AG20443 (cell line): ENCODE measurements around the gene SSBP4.
"Not testable (repeated sequence)": the region's sequence is repeated elsewhere in the genome, so short reads cannot be mapped to it uniquely, and the experiment has no call there.

Experiments
- DNase-seq: peaks from one replicate; pipeline ENCODE4 v3.0.0; 2012; ENCODE audit warnings: low spot score, mixed read lengths

The SSBP4 gene

DNA sequence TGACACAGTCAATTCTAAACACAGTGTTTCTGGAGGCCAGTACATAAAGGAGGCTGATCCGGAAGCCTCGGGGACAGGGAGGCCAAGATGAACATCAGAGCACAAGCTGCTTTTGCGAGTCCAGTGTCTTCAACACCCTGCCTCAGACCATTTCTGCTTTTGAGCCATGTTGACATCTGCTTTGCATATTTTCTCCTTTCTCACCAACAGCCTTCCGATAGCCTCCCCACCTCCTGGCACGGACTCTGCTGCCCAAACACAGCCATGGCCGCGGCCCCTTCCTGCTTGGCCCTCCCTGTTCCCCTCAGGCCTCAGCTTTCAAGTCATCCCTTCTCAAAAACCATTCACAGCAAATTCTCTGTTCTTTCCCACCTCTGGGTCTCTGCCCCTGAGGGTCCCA, 25.4 kb upstream of the SSBP4 start:
- no peak for DNase-seq

DNA sequence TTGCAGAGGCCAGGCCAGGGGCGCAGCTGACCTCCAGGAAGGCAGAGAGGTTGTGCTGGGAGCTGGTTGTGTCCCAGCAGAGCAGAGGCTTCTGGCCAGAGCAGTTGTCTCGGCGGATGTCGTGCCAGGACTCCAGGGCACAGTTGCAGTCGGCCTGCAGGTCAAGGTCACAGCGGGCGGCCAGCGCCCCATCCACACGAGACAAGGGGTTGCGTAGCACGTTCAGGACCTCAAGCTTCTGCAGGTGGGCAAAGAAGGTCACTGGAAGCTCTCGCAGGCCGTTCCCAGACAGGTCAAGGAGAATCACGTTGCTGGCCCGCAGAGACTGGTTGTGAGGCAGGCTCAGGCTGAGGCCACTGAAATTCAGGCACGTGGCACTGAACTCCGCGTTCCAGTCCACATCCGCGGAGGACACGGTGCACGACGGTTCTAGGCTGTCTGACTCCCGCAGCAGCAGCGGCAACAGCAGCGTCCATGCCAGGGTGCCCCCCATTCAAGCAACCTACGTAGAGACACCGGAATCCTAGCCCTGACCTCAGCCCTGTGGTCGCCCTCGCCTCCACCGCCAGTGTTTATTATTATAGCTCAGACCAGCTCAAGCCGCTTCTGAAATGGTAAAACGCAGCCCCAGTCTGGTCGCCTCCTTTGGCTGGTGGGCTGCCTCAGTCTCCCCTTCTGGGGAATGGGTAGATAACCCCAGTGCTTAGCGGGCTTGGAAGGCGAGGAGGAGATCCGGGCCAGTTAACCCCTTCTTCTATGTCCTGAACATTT, 22.5 kb upstream of the SSBP4 start:
- DNase-seq, result no peak

DNA sequence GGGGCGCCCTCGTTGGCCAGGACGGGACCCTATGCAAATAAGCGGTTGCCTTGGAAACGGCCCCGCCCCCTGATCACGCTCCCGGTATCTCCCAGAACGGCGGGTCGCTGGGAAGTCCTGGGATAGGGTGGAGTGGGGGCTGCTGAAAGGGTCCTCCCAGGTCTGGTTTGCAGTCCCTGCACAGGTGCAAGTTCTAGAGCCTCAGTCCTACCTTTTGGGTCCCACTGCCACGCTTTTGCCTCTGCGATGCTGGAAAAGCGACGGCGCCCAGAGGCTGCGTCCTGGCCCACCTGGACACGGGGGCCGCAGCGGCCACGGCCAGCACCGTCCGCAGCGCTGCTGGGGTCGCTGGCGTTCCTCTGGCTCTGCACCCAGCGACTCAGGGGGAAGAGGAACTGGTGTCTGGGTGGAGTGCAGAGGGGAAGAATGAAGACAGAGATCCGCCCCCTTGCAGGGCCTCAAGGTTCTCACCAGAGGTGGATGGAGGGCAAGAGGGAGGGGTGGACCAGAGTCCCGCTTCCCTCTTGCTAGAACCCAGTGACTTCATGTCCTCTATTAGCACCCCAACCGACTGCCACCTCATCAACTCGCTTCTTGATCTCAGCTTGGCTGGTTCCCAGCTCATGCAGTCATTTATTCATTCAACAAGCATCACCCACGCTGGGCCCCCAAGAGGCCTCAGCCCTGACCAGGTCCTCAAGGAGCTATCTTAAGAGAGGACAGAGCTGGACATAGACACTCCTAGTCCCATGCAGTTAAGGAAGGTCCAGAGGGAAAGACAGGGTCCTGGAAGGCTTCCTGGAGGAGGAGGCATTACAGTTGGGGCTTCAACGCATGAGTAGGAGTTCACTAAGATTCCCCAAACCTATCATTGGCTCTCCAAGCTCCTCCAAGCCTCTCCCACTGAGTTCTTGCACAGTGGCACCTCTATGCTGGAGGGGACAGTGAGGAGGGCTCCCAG, 21.7 kb upstream of the SSBP4 start, which contains the start of gene LRRC25:
Gene LRRC25, minus strand, starts transcription at position 381 of the 961 bp plus-strand sequence. CDS start 659 bp downstream, outside the sequence.
- DNase-seq, result no peak

DNA sequence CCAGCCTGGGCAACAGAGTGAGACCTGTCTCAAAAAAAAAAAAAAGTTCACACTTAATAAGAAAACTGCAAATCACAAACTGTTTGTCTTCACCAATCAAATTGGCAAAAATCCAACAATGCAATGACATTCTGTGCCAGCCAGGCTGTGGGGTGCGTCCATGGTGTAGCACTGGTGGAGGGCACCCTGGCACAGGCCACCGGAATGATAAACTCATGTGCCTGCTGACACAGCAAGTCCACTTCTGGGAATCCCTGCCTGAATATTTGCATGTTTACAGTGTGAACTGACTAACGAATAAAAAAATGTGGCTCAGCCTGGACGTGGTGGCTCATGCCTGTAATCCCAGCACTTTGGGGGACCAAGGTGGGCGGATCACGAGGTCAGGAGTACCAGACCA, 20.2 kb upstream of the SSBP4 start:
- peak; percentile 65 for DNase-seq

DNA sequence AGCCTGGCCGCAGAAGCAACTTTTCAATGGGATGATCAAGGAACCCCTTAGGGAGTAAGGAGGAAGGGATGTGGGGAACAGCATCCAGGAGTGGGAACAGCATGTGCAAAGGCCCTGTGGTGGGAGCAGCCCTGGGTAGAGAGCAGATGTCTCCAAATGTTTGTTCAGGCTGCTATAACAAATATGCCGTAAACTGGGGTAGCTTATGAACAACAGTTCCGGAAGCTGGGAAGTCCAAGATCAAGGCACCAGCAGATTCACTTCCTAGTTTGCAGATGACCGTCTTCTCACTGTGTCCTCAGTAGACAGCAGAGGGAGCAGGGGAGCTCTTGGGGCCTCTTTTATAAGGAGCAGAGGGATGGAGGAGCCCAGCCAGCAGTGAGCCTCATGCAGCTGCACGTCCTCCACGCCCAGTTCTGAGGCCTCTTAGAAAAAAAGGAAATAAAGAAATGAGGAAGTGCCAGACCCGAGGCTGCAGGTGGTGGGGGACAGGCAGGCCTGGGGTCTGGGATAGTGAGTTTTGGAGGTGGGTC, 17.6 kb upstream of the SSBP4 start:
- peak; percentile 64 for DNase-seq

DNA sequence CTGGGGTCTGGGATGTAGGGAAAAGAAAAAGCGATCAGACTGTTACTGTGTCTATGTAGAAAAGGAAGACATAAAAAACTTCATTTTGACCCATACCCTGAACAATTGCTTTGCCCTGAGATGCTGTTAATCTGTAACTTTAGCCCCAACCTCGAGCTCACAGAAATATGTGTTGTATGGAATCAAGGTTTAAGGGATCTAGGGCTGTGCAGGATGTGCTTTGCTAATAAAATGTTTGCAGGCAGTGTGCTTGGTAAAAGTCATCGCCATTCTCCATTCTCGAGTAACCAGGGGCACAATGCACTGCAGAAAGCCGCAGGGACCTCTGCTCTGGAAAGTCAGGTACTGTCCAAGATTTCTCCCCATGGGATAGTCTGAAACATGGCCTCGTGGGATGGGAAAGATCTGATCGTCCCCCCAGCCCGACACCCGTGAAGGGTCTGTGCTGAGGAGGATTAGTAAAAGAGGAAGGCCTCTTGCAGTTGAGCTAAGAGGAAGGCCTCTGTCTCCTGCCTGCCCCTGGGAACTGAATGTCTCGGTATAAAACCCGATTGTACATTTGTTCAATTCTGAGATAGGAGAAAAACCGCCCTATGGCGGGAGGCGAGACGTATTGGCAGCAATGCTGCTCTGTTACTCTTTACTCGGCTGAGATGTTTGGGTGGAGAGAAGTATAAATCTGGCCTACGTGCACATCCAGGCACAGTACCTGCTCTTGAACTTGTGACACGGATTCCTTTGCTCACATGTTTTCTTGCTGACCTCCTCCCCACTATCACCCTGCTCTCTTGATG, 16.5 kb upstream of the SSBP4 start:
- DNase-seq, result not testable (repeated sequence)

DNA sequence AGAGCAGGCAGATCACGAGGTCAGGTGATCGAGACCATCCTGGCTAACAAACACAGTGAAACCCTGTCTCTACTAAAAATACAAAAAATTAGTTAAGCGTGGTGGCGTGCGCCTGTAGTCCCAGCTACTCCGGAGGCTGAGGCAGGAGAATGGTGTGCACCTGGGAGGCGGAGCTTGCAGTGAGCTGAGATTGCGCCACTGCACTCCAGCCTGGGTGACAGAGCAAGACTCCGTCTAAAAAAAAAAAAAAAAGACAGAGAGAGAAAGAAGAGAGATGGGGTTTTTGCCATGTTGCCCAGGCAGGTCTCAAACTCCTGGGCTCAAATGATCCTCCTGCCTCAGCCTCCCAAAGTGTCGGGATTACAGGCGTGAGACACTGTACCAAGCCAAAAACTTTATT, 13.4 kb upstream of the SSBP4 start:
- not testable (repeated sequence) for DNase-seq

DNA sequence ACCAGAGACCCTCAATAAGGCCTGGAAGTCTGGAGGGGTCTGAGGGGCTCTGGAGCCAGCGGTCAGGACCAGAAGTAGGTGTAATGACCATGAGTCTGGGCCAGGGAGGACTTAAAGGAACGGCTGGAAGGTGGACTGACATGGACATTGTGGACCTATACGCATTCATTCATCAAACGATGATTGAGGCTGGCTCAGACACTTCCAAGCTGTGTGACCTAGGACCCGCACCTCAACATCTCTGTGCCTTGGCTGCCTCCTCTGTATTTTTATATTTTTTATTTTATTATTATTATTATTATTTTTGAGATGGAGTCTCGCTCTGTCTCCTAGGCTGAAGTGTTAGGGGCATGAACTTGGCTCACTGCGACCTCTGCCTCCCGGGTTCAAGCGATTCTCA, 12.4 kb upstream of the SSBP4 start:
- no peak for DNase-seq

DNA sequence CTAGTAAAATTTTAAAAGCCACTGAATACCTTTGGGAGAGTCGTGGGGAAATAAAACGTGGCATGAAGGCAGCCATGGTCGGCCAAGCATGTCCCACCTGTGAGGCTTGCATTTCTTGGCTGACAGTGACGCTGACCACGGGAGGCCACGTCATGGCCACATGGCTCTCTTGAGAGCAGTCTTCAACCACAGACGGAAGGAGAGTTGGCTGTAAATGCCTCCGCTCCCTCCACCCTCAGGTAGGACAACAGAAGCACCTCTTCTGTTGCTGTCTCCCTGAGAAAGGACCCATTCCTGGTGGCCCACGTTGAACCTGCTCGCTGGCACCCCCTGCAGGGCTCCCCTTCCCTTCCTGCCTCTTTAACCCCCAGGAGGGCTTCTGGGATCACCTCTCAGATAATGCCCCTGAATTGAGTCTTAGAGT, 11.1 kb upstream of the SSBP4 start:
- DNase-seq, result no peak

DNA sequence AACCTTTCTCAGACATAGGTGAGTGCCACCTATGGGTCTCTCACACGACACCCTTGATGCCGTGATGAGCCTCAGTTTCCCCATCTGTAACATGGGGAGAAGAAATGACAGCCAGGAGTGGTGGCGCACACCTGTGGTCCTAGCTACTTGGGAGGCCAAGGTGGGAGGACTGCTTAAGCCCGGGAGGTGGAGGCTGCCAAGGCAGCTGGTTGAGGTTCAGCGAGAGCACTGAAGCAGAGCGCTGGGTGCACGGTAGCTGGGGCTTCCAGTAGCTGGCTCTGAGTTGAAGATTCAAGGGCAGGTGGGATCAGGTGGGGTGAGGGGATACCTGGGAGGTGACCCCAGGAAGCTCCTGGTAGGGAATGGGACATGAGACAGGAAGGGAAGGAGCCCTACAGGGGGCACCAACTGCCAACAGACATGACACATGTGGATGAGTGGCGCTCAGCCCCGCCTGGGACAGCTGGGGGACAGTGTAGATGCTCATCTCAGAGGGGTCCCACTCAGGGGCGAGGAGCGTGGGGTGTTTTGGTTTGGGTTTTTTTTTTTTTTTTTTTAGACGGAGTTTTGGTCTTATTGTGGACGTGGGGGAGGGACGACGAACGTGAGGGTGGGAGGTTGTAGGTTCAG, 6.5 kb upstream of the SSBP4 start:
- no peak for DNase-seq

DNA sequence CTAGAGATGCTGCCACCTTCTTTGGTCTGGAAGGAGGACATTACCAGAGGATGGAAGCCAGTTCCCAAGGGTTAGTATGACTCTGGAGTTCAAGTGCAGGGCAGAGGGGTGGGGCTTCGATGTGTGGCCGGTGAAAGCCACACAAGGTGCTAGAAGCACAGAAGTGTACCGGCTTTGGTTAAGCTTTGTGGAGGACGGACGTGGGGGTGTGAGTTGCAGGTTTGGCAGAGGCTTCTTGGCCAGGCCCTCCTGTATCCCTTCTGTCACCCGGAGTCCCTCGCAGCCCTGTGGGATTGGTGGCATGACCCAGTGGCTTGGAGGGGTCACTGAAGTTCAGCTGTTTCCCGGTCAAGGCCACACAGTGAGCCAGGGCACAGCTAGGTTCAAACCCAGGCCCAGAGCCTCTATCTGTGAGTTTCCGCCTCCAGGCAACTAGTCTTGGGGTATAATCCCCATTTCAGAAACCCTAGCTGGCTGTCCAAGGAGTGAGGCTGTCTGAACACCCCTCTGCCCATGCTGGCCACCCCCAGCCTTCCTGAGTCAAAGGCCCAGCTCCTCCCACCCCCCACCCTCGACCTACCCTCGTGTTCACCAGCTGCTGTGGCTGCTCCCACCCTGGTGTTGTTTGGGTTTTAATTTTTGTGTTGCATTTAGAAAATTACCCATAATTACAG, 4.6 kb upstream of the SSBP4 start:
- DNase-seq, result no peak

DNA sequence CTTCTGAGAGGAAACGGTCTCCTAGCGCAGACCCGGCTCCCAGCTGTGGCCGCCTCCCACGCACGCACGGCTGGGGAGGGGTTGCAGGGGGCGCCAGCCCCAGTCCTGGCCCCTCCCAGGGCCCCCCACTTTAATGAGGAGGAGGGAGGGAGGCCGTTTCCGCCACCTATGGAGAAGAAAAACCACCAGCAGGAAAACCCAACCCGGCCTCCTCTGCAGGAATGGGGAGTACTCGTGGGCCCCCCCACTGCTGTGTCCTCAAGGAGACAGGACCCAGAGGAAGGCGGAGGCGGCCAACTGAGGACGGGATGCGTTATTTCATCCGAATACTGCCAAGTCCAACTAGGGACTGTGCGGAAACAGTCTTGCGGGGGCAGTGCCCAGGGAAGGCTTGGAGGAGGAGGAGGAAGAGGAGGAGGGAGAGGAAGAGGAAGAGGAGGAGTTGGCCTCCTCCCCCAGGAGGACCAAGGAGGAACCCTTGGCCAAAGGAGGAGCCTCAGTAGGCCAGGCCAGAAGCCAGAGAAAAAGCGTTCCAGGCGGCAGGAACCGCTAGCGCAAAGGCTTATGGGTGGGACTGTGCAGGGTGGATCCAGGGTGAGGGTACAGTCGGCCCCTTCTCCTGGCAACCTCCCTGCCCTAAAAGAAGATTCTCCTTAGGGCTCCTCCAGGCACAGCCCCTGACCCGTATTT, 3.9 kb upstream of the SSBP4 start:
- DNase-seq, result peak; percentile 67

DNA sequence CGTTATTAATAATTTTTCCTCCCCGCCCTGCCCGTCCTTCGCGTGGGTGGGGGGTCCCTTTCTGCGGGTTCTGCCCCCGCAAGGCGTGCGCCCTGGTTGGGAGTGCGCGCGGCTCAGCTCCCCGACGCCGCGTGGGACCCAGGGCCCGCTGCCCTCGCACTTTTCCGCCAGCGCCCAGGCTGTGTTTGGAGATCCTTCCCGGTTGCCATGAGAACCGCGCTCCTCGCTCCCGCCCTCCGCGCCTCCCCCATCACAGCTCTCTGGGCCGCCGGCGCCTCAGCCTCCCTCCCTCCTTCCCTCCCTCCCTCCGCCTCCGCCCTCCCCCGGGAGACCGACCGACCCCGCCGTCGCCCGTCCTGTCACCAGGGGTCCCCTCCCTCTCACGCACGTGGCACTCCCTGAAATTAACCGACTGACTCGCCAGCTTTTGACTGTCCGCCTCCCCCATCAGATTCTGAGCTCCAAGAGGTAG, 2.4 kb upstream of the SSBP4 start:
- DNase-seq, result peak; percentile 91

DNA sequence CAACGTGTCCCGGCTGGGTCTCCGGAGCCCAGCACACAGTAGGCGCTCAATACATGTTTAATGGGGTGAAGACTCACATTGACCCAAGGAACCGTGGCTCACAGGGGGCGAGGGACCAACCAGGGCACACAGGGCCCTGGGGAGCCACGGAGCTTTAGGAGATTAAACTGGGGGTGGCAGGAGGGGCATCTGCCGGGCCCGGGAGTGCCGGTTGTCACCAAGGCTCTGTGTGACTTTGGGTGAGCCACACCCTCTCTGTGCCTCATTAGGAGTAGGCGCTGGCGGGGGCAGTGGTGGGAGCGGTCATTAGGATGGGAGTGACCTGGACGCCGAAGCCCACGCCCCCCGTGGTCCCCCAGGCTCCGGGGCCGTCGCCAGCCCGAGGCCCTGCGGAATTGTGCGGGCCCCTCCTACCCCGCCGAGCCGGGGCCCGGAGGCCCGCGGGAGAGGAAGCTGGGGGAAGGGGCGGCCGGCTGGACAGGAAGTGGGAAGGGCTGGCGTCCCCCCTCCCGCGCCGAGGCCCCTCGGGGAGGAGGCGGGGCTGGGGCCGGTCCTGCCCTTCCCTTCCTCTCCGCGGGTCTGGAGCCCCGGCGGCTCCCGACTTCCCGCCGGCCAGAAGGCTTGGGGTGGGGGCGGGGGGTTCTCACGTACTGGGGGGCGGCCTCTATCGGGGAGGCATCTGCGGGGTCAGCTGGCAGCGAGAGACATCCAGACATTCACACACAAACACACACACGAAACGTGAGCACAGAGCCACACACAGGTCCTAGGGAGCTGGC, 1.8 kb upstream of the SSBP4 start:
- DNase-seq, result peak; percentile 74

DNA sequence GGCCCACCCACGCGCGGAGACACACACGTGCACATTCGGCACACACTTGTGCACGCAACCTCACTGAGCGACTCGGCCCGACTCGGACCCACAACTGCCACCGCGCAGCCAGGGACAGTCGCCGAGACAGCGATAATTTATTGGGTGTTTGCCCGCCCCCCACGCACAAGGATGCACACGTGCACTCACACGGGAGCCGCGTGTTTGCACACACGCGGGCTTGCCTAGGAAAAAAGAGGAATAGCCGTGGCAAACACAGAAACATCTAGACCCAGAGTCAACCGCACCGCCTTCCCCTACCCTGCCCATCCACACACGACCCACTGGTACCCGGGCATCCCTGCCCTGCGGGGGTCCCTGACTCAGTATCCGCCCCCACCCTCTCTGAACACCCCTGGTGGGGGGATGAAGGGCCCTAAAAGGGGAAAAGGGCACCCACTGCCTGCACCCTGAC, 1.1 kb upstream of the SSBP4 start:
- no peak for DNase-seq

DNA sequence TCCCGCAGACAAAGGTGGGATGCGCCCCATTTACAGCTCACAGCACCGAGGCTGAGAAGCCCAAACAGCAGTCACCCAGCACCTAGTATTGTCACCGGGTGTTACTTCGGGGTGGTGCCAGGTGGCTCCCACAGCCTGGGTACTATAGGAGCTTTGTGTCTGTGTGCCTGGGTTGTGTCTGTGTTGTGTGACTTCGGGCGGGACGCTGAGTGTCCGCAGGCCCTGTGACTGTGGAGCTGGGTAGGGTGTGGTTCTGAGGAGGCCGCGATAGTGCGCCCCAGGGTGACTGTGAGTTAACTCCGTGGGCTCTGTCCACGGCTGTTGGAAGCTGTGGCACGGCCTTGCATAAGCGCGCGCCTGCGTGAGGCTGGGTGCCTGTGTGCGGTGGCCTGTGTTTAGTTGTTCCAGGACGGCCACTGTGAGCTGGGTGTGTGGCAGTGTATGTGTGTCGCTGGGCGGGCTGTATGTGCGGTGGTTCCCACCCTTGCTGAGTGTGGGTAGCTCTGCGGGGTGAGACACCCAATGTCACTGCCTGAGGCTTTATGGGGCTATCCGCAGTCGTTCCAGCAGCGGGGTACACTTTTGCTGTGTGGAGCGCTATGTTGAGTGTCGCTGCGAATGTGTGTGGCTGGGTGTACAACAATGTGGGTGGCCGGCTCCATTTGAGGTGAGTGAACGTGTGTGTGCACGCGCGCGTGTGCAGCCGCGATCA, 559 bp upstream of the SSBP4 start:
- no peak for DNase-seq

DNA sequence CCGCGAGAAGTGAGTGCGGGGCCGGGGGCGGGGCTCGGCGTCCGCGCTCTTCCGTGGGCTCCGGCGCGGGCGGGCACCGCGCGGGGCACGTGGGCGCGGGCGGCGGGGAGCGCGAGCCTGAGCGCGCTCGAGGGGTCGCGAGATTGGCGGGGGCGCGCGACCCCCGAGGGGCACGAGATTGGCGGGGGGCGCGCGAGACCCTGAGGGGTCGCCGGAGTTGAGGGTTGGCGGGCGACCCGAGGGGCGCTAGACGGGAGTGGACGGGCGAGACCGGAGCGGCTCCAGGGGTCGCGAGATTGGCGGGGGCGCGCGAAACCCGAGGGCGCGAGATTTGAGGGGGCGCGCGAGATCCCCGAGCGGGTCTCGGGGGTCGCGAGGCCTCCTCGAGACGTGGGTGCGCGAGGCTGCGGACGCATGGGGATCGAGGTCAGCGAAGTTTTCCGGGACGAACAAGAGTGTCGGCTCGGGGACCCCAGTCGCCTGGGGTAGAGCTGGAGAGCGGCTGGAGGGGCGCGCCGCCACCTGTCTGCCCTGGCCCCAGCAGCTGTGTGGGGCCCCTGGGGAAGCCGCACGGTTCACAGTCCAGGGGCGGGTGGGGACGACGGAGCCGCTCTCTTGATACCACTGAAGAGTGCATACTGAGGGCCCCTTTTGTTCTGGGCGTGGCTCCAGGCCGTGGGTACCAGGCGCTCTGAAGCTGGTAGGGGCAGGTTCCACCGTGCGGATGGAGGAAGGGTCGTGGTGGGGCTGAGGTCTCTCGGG, 682 bp downstream of the SSBP4 start:
- DNase-seq, result no peak

DNA sequence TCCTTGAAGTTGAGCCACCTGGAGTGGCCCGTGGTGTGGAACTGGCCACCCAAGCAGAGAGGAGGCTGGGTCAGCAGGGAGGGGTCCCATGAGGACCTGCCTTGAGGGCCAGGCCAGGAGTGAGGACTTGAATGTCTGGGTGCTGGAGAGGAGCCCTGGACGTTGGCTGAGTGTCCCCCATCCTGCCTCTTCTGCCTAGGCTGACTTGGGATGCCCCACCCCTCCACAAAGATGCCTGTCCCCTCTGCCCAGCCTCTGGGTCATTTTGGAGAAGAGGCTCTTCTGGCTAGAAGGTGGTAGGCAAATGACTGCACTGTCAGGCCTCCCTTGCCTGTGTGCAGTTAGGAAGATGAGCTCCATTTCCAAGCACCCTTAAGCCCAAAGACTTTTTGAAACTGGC, 1.7 kb downstream of the SSBP4 start:
- DNase-seq, result no peak
